NOMO-1 treated with DMSO at 0.1 percent for 48 hours (cell line): Measurements from ENCODE around the gene ASB8.
"Not testable (repeated sequence)": the region's sequence is repeated elsewhere in the genome, so short reads cannot be mapped to it uniquely, and the experiment has no call there.

Experiments
- DNase-seq: peaks from one replicate; lab custom pipeline; 2025; ENCODE audit not compliant: unreplicated experiment; lab: John Stamatoyannopoulos, UW

The ASB8 gene

DNA sequence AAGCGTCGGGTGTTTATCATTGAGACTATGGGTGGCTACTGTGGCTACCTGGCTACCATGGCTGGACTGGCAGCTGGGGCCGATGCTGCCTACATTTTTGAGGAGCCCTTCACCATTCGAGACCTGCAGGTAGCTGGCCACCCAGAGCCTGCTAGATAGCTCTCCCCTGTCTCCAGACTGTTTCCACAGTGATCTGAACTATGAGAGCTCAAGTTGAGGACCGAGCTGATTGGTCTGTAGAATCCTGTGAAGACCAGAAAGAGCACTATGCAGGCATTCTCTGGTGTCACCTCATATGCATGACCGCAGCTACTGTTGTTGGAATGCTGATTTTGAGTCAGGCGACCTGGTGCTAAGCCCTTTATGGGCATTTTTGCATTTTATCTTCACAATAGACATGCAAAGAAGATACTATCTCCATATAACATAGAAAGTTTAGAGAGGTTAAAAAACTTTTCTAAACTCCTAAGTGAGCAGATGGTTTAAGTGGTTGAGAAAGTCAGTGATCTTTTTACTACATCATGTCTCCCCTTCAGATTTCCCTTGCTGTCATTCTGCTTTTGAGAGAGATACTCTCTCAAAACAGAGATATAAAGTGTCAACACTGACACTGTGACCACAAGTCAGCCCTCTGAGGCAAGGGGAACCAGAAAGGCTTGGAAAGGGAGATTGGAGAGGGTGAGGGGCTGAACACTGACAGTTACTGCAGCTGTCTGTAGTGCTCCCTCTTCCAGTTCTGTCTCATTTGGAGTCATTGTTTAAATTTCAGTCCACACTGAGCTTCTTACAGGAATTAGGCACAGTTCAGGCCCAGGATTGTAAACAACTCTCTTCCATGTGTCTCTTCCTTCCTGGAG lies 14.3 kb downstream of the ASB8 start:
- DNase-seq, result no peak

DNA sequence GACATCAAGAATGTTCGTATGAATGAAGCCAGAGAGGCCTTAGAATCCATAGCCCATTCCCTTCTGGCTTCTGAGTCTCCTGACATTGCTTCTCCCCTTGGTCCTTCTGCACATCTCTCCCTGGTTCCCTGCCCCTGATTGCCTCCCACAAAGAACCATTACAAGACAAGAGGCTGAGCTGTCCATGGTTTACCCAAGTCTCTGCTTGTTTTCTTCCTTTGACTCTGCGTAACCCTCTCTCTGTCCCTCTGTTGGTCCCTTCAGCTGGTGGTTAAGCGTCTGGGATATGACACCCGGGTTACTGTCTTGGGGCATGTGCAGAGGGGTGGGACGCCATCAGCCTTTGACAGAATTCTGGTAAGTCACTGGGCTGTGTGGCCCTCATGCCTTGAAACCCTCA lies 22.3 kb downstream of the ASB8 start:
- DNase-seq, result no peak

- DNase-seq, result no peak
Measured at GRCh38 chr12:48132826-48133225, 24.5 kb downstream of the ASB8 start.

GRCh38 chr12:48131517-48131916 lies 25.8 kb downstream of the ASB8 start:
- DNase-seq, result no peak

GRCh38 chr12:48129376-48129775 lies 27.9 kb downstream of the ASB8 start:
- DNase-seq, result no peak

DNA sequence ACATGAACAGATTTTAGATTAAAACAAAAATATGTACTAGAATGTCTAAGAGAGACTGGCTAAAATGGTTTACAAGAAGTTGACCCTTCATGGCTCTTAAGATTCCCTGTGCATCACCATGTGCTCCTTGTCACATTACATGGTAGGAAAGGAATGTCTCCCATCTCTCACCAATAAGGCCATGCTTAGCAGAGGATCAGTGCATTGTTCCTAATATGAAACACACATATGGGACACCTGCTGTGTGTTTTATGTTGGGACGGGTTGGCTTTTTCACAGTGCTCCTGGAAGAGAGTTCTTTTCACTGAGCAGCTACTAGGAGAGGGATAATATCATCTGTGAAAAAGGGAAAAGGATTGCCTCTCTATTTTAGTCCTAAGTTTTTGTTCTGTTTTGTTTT lies 28.5 kb downstream of the ASB8 start:
- no peak for DNase-seq

DNA sequence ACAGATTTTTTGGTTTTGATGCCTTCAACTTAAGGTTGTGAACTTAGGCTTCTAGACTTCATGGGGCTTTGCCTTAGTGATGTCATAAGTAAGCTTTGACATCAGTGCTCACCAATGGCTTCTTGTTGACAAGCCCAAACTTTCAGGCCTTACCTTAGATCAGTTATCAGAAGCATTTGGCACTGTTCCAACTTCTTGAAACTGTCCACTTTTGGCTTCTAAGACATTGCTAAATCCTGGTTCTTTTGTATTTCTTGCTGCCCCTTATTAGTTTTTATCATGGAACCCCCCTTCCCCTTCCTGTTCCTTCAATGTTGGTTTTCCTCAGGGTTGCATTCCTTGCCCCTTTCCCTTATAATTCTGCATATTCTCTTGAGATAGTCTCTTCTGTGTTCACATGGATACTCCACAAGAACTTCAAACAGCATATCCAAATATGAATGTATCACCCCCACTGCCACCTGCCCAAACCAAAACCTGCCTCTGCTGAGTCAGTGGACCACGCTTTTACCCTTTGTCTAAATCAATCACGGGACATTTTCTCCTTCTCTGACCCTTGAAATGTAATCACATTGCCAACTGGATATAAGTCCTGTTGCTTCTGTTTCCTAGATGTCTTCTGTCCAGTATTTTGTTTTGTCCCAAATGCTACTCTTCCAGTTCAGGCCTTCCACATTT lies 30.2 kb downstream of the ASB8 start:
- DNase-seq, result no peak

- no peak for DNase-seq
Measured at GRCh38 chr12:48125985-48126384, 31.3 kb downstream of the ASB8 start.

DNA sequence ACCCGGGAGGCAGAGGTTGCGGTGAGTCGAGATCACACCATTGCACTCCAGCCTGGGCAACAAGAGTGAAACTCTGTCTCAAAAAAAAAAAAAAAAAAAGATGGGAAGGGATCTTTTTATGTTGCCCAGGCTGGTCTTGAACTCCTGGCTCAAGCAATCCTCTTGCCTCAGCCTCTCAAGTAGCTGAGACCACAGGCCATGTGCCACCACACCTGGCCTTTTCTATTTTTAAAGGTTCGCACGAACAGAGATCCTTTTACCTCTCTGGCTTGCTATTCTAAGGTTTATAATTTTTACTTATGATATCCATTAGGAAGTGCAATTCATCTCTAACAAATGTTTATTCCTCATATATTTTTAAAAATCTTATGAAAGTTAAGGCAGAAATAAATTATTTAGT lies 31.8 kb downstream of the ASB8 start:
- not testable (repeated sequence) for DNase-seq

DNA sequence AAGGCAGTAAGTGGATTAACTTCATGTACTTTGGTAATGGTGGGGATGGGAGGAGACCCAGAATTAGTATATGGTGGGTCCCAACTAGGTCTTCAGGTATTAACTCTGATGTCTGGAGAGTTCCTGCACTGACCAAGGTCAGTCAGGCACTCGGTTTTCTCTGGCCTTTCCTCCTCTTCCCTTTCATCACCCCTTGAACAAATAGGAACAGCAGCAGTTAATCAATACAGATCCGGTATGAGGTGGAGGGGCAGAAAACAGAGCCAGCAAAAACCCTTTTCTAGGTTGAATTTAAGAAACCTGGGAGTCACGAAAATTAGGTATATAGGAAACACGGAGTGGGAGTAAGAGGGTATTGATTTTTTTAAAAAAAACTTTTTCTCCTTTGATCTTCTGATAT lies 34.1 kb downstream of the ASB8 start:
- no peak for DNase-seq

DNA sequence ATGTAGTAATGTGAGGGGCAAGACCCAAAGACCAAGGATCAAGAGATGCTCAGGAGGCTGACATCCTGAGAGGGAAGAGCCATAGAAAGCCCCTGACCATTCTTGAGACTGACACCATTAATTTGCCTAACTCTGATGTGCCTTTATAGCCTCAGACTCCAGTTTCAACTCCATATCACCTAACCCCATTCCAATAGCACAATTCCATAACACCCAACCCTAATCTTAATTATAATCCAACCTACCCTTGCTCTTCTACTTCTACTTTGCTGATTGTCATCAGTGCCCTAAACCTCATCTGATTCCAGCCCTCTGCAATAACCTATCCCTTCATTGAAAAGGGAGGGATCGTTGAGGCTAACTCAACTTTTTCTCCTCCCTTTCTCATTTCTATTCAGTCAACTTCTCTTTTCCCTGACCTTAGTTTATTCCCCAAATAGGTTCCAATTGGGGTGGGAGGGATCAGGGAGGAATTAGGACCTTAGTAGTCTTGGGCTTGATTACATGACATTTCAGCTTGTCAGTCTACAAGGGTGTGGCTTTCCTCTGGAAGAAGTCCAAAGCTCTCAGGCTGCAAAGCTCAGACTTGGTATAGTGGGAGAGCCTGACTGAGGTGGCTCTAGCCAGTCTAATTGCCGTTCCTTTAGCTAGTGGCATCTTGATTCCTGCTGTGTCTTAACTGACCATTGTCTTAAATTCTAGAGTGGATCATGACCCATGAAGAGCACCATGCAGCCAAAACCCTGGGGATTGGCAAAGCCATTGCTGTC lies 35.1 kb downstream of the ASB8 start:
- DNase-seq, result no peak

DNA sequence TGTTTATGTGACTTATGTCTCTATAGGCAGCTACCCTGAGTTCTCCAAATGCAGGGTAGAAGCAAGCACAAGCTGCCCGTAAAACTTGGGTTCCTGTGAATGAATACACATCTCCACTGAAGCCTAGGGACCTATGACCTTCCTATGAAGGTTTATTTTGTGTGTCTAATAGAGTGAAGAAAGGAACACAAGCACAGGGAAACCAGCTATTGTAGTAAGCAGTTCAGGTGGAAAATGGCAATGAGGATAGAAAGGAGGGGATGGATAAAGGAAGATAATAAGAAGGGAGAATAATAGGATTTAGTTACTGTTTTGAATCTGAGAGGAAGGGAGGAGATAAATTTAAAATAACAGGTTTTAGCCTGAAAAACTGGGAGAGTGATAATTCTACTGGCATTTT lies 35.8 kb downstream of the ASB8 start:
- DNase-seq, result no peak

GRCh38 chr12:48119834-48120195 lies 37.5 kb downstream of the ASB8 start:
- no peak for DNase-seq

GRCh38 chr12:48119078-48119833 lies 38.1 kb downstream of the ASB8 start, which contains the start of gene PFKM:
TSS of gene PFKM (plus strand) at chr12:48119364. CDS start at chr12:48122775, 3,411 bp downstream.
- DNase-seq, result peak; percentile 80

- DNase-seq, result no peak
Measured at GRCh38 chr12:48118284-48118871, 38.9 kb downstream of the ASB8 start.

DNA sequence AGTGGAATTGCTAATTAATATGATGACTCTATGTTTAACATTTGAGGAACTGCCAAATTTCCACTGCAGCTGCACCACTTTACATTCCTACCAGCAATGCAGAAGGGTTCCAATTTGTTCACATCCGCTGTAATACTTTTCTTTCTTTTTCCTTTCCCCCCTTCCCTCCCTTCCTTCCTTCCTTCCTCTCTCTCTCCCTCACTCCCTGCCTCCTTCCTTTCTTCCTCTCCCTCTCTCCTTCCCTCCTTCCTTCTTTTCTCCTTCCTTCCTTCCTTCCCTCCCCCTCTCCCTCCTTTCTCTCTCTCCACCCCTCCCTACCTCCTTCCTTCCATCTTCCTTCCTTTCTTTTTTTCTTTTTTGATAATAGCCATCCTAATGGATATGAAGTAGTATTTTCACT lies 41.4 kb downstream of the ASB8 start:
- no peak for DNase-seq

DNA sequence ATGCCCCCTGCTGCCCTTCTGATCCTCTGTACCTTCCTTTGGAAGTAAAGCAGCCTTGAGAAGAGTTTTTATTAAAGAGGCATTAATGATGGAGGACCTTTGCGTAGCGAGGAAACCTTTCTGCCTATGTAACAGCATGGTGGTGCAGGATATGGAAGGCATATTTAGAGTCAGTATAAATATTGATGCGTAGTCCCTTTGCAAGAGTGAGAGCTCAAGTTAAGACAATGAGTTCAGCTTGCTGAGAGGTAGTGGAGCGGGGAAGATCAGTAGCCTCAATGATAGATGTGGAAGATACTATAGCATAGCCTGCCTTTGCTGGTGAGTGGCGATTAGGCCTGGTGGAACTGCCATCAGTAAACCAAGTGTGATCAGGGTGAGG lies 46.0 kb downstream of the ASB8 start:
- not testable (repeated sequence) for DNase-seq

DNA sequence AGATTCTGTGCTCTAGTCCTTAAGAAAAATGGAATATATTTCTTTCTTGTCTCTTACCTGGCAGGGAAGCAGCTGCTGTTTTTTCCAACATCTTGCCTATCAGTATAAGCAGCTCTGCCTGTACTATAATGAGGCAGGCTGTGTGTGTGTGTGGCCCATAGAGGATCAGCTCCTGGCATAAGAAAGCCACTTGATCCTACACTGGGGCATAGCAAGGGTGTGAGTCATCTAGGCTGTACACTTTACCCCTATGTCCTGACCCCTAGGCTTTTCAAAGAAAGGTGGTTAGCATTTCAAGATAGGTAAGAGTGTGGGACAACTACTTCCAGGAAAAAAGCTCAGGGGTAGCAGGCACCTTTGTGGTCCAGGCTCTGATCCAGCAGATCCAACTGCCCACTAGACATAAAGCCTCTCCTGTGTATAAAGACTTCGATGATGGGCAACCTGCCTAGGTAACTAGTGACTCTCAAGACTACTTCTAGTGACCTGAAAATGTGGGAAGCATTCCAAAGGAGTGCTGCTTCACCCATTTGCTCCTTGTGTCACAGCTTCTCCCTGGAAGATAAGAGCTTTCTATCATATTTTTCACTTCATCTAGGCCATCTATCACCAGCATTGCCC lies 46.5 kb downstream of the ASB8 start:
- DNase-seq, result no peak

GRCh38 chr12:48109424-48109823 lies 47.9 kb downstream of the ASB8 start:
- DNase-seq, result no peak
